GM19438 (cell line): ENCODE measurements around the gene ZNF709.
"Not testable (repeated sequence)": the region's sequence is repeated elsewhere in the genome, so short reads cannot be mapped to it uniquely, and the experiment has no call there.

Source experiments
- ATAC-seq: cut with Tn5 transposase; IDR thresholded peaks from one replicate; pipeline ENCODE4 v1.9.1; 2021; ENCODE audit warnings: low read depth; ENCODE audit not compliant: unreplicated experiment

ZNF709 gene

DNA sequence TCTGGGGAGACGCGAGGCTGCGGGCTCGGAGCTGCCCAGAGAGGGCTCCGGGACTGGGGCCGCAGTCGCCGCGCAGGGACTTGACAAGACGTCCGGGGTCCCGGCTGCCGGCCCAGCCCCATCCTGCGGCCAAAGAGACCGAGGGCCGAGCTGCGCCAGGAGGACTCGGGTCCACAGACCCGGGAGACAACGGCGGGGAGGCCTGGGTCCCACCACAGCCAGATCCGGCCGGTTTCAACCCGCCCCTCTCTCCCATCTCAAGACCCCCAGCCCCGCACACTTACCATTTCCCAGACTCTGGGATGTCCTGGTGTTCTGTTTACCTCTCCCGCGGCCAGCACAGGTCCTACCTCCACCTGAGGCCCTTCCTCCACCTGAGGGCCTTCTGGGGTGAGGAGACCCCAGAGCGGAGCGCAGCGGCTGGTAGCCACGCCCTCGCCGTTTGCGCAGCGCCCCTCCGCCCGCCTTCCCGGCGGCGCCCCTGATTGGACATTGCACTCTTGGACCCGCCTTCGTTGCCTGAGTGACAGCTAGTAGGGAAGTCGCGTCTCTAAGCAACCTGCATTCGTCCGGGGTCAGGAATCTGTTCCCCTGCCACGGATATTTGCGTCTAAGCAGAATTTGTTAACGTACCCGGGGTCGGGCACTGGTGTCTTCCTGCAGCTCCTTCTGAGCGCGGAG, at the start of gene ZNF709:
TSS of gene ZNF709 (minus strand) at position 446 of the 681 bp plus-strand sequence. CDS start at position 287, 159 bp downstream.
- peak; percentile 88 for ATAC-seq

DNA sequence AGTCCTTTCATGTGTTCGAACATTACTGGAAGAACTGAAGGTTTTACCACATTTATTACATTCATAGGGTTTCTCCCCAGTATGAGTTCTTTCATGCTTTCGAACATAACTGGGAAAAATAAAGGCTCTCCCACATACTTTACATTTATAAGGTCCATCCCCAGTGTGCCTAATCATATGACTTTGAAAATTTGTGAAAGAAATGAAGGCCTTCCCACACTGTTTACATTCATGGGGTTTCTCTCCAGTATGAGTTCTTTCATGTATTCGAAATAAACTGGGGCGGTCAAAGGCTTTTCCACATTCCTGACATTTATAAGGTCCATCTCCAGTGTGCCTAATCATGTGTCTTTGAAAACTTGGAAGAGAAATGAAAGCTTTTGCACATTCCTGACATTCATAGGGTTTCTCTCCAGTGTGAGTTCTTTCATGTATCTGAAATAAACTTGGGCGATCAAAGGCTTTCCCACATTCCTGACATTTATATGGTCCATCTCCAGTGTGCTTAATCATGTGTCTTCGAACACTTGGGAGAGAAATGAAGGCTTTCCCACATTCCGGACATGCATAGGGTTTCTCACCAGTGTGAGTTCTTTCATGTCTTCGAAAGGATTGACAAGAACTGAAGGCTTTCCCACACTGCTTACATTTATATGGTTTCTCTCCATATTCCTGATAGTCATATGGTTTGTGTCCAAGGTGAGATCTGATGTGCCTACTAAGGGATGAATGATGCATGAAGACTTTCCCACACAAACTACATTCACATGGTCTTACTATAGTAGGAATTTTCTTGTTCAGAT, 42.6 kb upstream of the ZNF709 start:
- no peak for ATAC-seq

GRCh38 chr19:12526542-12526941, 41.9 kb upstream of the ZNF709 start:
- no peak for ATAC-seq

DNA sequence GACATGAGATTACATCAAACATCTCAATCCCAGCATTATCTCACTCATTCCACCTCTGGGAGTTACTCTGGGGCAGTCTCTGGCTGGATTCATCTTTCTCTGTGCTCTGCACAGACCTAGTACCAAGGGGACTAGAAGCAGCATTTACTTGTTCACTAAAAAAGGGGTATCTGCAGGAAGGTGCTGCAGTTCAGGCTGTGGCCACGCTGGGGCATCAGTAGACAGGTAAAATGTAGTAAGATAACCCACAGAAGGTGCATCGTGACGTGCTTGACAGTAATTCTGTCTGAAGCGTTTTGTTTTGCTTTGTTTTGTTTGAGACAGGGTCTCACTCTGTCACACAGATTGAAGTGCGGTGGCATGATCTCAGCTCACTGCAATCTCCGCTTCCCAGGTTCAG, 37.4 kb upstream of the ZNF709 start:
- no peak for ATAC-seq

DNA sequence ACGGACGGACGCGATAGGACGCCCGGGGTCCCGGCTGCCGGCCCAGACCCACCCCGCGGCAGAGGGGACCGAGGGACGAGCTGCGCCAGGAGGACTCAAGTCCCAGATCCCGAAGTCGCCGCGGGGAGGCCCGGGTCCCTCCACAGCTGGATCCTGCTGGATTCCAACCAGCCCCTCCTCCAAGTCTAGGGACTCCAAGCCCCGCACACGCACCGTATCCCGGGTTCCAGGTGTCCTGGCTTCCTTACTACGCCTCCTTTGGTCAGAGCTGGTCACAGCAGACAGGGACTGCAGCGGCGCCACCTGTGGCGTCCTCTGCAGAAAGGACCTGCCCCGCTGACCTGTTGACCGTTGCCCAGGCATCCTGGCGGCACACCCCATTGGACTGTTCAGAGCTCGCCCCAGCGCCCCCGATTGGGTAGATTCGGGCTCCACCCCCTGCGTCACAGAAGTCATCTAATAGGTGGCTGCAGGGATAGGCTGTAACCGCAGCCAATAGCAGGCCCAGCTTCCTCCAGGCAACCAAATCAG, 29.0 kb upstream of the ZNF709 start:
- no peak for ATAC-seq

DNA sequence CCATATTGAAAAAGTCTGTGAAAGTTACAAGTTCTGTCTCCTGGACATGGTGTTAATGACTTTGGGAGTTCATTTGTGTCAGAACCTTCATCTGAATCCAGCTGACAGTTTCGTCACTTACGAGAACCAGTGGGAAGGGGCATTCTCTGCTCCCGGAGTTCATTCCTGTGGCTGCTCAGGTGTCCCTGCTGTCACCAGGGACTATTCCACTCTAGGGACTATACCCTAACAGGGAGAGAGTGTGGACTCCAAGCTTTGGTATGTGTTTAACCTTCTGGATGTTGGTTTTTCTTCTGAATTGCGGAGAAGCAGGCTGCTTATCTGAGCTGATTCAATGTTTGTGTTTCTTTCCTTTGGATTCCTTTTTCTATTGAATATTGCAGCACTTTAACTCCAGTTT, 12.4 kb upstream of the ZNF709 start:
- no peak for ATAC-seq

GRCh38 chr19:12496480-12496879, 11.9 kb upstream of the ZNF709 start:
- no peak for ATAC-seq

DNA sequence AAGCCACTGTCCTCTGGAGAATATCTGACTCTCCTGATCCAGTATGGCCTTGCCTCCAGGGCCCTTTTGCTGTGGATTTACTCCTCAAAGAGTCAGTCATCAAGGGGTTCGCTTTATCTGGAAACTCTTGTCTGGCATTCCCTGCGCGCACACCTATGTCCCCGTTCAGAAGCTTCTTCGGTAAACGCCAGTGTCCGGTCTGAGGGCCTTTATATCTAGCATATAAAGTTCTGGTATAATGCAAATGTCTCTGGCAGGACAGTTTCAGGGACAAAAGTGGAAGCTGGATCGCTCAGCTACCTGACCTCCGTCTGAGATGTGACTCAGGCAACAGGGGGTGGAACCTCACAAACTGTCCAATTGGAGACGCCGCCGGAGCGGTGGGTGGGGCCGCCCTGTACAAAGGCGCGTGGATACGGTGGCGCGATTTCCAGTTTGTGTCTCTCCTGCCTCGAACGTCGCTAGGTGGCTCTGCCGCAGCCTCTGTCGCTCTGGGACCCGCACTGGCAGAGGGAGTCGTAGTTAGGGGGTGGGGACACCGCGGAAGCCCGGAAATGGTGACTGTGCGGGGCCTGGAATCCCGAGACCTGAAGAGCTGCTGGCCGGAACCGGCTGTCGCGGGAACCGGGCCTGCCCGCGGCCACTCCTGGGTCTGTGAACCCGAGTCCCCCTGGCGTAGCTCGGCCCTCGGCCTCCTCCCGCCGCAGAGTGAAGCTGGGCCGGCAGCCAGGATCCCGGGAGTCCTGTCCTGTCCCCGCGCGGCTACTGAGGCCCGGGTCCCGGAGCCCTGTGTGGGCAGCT, 10.6 kb upstream of the ZNF709 start:
- peak; percentile 91 for ATAC-seq

DNA sequence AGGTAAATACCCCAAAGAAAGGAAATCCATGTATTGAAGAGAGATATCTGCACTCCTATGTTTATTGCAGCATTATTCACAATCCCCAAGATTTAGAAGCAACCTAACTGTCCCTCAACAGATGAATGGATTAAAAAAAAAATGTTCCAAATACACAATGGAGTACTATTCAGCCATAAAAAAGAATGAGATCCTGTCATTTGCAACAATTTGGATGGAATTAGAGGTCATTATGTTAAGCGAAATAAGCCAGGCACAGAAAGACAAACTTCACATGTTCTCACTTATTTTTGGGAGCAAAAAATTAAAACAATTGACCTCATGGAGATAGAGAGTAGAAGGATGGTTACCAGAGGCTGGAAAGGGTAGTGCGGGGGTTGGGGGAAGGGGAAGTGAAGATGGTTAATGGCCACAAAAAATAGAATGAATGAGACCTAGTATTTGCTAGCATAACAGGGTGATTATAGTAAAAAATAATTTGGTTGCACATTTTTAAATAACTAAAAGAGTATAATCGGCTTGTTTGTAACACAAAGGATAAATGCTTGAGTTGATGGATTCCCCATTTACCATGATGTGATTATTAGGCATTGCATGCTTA, 9.7 kb upstream of the ZNF709 start:
- ATAC-seq: no peak

GRCh38 chr19:12486265-12486783, 1.7 kb upstream of the ZNF709 start:
- not testable (repeated sequence) for ATAC-seq

GRCh38 chr19:12485571-12485970, 955 bp upstream of the ZNF709 start:
- no peak for ATAC-seq

GRCh38 chr19:12485052-12485416, 418 bp upstream of the ZNF709 start:
- ATAC-seq: no peak

DNA sequence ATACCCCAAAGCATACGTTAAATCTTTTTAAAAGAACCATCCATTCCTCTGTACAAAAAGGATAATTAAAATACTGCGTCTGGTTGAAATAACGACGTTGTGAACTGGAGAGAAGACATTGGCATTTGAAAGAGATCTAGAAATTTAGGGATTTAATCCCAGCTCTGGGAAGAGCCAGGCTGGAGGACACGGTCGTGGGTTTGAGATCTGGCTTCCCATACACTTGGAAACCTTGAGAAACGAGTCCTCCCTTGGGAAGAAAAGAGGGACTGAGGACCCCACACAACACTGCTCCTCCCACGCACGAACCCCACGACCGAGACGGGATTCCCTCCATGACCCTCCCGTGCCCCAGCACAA, 625 bp downstream of the ZNF709 start:
- ATAC-seq: no peak

DNA sequence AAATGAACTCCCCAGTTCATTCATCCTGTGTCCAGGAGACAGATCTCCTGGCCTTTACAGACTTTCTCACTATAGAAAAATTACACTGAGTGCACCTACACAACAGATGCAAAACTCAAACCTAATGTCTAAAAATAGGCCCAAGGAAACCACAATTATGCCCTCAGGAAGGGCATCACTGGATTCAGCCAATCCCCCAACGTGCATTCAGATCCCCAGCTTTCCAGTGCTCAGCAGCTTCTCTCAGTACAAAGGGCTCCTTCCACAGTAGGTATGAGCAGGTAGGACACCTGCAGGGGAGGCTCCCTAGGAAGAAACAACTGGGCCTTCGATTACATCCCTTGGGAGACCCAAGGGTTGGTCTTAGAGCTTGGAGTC, 2.1 kb downstream of the ZNF709 start:
- no peak for ATAC-seq

DNA sequence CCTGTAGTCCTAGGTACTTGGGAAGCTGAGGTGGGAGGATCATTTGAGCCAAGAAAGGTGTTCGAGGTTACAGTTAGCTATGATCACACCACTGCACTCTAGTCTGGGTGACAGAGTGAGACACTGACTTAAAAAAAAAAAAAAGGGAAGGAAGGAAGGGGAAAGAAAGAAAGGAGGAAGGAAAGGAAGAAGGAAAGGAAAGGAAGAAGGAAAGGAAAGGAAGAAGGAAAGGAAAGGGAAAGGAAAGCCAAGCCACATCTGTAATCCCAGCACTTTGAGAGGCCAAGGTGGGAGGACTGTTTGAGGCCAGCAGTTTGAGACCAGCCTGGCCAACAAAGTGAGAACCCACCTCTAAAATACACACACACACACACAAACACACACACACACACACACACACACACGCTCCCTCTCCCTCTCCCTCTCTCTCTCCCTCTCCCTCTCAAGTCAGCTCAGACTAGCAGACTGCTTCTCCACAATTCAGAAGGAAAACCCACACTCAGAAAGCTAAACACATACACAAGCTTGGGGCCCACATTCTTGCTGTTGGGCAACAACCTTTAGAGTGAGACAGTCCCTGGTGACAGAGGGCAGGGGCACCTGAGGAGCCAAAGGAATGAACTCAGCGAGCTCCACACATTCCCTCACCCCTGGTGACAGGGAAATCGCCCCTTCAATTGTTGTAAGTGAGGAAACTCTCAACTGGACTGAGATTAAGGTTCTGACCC, 2.7 kb downstream of the ZNF709 start:
- no peak for ATAC-seq

DNA sequence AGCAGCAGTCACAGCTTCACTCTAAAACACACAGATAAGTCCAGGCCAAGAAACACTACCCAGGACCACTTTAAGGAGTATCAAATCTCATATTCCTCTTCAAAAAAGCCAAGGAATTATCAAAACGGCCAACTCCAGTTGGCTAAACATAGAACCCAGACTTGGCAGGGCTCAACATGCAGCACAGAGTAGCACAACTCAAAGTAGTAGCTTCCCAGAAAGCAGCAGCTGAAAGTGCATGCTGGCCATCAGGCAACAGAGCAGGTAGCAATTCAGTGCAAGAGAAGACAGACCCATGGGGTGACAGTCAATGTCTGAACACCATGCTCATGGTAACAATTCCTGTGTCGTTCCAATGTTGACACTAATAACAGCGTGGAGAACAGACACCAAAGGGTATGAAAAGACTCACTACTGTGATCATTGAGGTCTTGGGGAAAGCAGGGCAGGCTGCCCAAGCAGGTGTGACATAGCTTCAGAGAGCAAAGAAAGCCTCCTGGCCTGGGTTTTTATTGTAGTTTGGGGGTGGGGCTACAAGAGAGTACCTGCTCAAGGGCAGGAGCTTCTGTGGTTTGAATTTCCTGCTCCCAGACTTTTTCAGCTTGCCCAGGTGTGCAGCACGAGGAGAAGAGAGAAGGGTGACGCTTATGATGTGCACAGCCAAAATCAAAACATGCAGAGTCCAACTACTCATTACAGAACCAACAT, 6.2 kb downstream of the ZNF709 start:
- no peak for ATAC-seq

DNA sequence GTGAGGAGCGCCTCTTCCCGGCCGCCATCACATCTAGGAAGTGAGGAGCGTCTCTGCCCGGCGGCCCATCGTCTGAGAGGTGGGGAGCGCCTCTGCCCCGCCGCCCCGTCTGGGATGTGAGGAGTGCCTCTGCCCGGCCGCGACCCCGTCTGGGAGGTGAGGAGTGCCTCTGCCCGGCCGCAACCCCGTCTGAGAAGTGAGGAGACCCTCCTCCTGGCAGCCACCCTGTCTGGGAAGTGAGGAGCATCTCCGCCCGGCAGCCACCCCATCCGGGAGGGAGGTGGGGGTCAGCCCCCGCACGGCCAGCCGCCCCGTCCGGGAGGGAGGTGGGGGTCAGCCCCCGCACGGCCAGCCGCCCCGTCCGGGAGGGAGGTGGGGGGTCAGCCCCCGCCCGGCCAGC, 17.0 kb downstream of the ZNF709 start:
- not testable (repeated sequence) for ATAC-seq

DNA sequence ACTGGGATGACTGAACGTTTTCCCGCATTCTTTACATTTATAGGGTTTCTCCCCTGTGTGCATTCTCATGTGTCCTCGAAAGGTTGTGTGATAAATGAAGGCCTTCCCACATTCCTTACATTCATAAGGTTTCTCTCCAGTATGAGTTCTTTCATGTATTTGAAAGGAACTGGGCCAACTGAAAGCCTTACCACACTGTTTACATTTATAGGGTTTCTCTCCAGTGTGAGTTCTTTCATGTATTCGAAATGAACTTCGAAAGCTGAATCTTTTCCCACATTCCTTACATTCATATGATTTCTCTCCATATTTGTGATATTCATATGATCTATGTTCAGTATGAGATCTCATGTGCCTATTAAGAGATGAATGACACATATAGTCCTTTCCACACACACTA, 19.4 kb downstream of the ZNF709 start:
- no peak for ATAC-seq

- no peak for ATAC-seq
These were observed 19.8 kb downstream of the ZNF709 start for GRCh38 chr19:12464769-12465168.
